Esophagus muscularis mucosa (tissue), 4 donors: Measurements from ENCODE around the gene PYGO1. TPM values are rescaled to one million over a fixed set of nuclear protein-coding genes. Genes with fewer than 3 reads are reported as not detected.

Experiments
- DNase-seq: peaks from one replicate; pipeline ENCODE4 v3.0.0-alpha.2; 2017; ENCODE audit errors: extremely low spot score
- H3K27ac ChIP-seq, 4 donors: fragments of 200-600 bp; sonication (generic); replicated peaks in 1 of 4; 1 replicate in 3 of 4; 2 replicates in 1 of 4; pipeline ENCODE4 v1.5.1; 2016 to 2019; ENCODE audit warnings: mild to moderate bottlenecking in 1 of 4
- H3K27me3 ChIP-seq, 4 donors: fragments of 200-600 bp; sonication (generic); one replicate each; pipeline versions ENCODE4 v1.5.1 to v1.6.0; 2016 to 2019
- H3K36me3 ChIP-seq, 4 donors: fragments of 200-600 bp; sonication (generic); one replicate each; pipeline ENCODE4 v1.5.1; 2016 to 2019
- H3K4me1 ChIP-seq, 4 donors: fragments of 200-600 bp; sonication (generic); one replicate each; pipeline ENCODE4 v1.5.1; 2016 to 2019
- H3K4me3 ChIP-seq, 4 donors: fragments of 200-600 bp; sonication (generic); 1 replicate in 2 of 4; 2 replicates in 2 of 4; pipeline ENCODE4 v1.5.1; 2016 to 2019; ENCODE audit warnings: mild to moderate bottlenecking in 4 of 4, moderate library complexity in 1 of 4
- H3K9me3 ChIP-seq, 4 donors: fragments of 200-600 bp; sonication (generic); 1 replicate in 3 of 4; 2 replicates in 1 of 4; pipeline ENCODE4 v1.5.1; 2016 to 2019
- CTCF ChIP-seq, 3 experiments: fragments of 200-600 bp in 2 of 3; fragments of 450-650 bp in 1 of 3; sonication (generic) in 2 of 3; IDR thresholded peaks; one replicate each; pipeline ENCODE4 v1.5.1; 2017 to 2019; ENCODE audit warnings: antibody characterized with exemption in 3 of 3, mild to moderate bottlenecking in 2 of 3, moderate library complexity in 1 of 3
- EP300 ChIP-seq: sonication (generic); formaldehyde crosslinking; IDR thresholded peaks from one replicate; pipeline ENCODE4 v1.6.1; 2017; ENCODE audit warnings: antibody characterized with exemption
- POLR2A ChIP-seq: fragments of 450-650 bp; IDR thresholded peaks from one replicate; pipeline ENCODE4 v1.6.1; 2017; ENCODE audit warnings: antibody characterized with exemption, moderate library complexity, mild to moderate bottlenecking, low read depth
- POLR2AphosphoS5 ChIP-seq, 2 donors: sonication (generic); formaldehyde crosslinking; IDR thresholded peaks; one replicate each; pipeline ENCODE4 v1.6.1; 2017; ENCODE audit warnings: antibody characterized with exemption in 2 of 2
- WGBS: methylation state at CpG from one replicate; pipeline ENCODE4 v1.1.5; 2018; 5-methylcytosine and 5-hydroxymethylcytosine counted together
- intact Hi-C: fragments of 100-400 bp; cut with DNase I; formaldehyde crosslinking; loops from one replicate; pipeline ENCODE4 v1.15.1; 2023
- total RNA-seq, 4 donors: library from RNA; depleted of rRNA; stranded (reverse); fragments of >200 nt; gene quantifications; one replicate each; pipeline versions ENCODE4 v1.1.0 to v1.2.1, GENCODE V29; 2016

Gene PYGO1
- total RNA-seq, 4 donors from 2014 or later, result 13.6 to 20.7 (median 16.7) TPM

- TF ChIP-seq POLR2AphosphoS5 (IDR thresholded peaks at IDR 0.05) (no peak), CTCF (IDR thresholded peaks at IDR 0.05) (no peak), EP300 (no peak), POLR2A (no peak)
- Histone ChIP-seq H3K4me3 (no peak overlapping the region), H3K36me3 (no peaks in the 10 kb centered on the region), H3K27me3 (no peaks in the 10 kb centered on the region), H3K9me3 (no peaks in the 10 kb centered on the region), H3K27ac (no peak overlapping the region), H3K4me1 (no peaks in the 10 kb centered on the region)
- WGBS, result 94% methylated on average over 3 of the region's 3 CpGs
- no peak for DNase-seq
- intact Hi-C loops, result no loop called here
Observed at GRCh38 chr15:55518009-55518408, 70.1 kb downstream of the PYGO1 start.

- 93% methylated on average over 12 of the region's 12 CpGs for WGBS
- intact Hi-C loops, result no loop called here
- Histone ChIP-seq H3K4me1 (no peaks in the 10 kb centered on the region), H3K27ac (no peak overlapping the region), H3K9me3 (no peaks in the 10 kb centered on the region), H3K36me3 (no peaks in the 10 kb centered on the region), H3K27me3 (no peaks in the 10 kb centered on the region), H3K4me3 (no peak overlapping the region)
- peak; percentile 64 for DNase-seq
- no peak for TF ChIP-seq POLR2AphosphoS5 (IDR thresholded peaks at IDR 0.05)
- no peak for TF ChIP-seq EP300
- TF ChIP-seq CTCF (IDR thresholded peaks at IDR 0.05), result no peak
- no peak for TF ChIP-seq POLR2A
Observed at GRCh38 chr15:55515991-55516776, 72.0 kb downstream of the PYGO1 start.

- 87% methylated on average over 4 of the region's 4 CpGs for WGBS
- DNase-seq, result peak; percentile 62
- no peak for TF ChIP-seq POLR2AphosphoS5 (IDR thresholded peaks at IDR 0.05)
- TF ChIP-seq EP300, result no peak
- no peak for TF ChIP-seq POLR2A
- no peak for TF ChIP-seq CTCF (IDR thresholded peaks at IDR 0.05)
- no peaks in the 10 kb centered on the region for H3K4me1 ChIP-seq
- no peaks in the 10 kb centered on the region for H3K9me3 ChIP-seq
- no peaks in the 10 kb centered on the region for H3K27me3 ChIP-seq
- intact Hi-C loops, result no loop called here
- H3K27ac ChIP-seq, result no peak overlapping the region
- H3K36me3 ChIP-seq, result no peaks in the 10 kb centered on the region
- H3K4me3 ChIP-seq, result no peak overlapping the region
Observed at GRCh38 chr15:55515491-55515890, 72.7 kb downstream of the PYGO1 start.

GRCh38 chr15:55514414-55514850 is 73.7 kb downstream of the PYGO1 start:
- no peaks in the 10 kb centered on the region for H3K4me1 ChIP-seq
- WGBS, result 97% methylated on average over 12 of the region's 12 CpGs
- intact Hi-C loops, result no loop called here
- no peak for TF ChIP-seq POLR2A
- TF ChIP-seq POLR2AphosphoS5 (IDR thresholded peaks at IDR 0.05), result no peak
- TF ChIP-seq EP300, result no peak
- TF ChIP-seq CTCF (IDR thresholded peaks at IDR 0.05), result no peak
- no peaks in the 10 kb centered on the region for H3K27me3 ChIP-seq
- no peak overlapping the region for H3K27ac ChIP-seq
- H3K9me3 ChIP-seq, result no peaks in the 10 kb centered on the region
- no peaks in the 10 kb centered on the region for H3K36me3 ChIP-seq
- H3K4me3 ChIP-seq, result no peak overlapping the region
- no peak for DNase-seq
